Measurements from ENCODE around the gene EIF4G3. TPM values are rescaled to one million over a fixed set of nuclear protein-coding genes. Genes with fewer than 3 reads are reported as not detected.
"Not testable (repeated sequence)": the region's sequence is repeated elsewhere in the genome, so short reads cannot be mapped to it uniquely, and the experiment has no call there.

The EIF4G3 gene
- total RNA-seq (2014; rRNA removed; shearing (Covaris generic); ENCODE audit: low replicate concordance): 7.2 and 7.6 TPM in 2 replicates

GRCh38 chr1:21176586-21177555 lies at the start of gene EIF4G3:
Gene EIF4G3 (minus strand): TSS chr1:21176897. CDS start chr1:21002742, 174,155 bp downstream.
- in situ Hi-C loops (cut with HindIII; ENCODE audit: low pct_unique_long_range_greater_than_20kb, low sequenced_read_pairs): no loop called here
- peak; percentile 97 for DNase-seq (ENCODE audit: low read depth)

GRCh38 chr1:21225065-21225464 lies 48.4 kb upstream of the EIF4G3 start:
- no peak for DNase-seq (ENCODE audit: low read depth)
- in situ Hi-C loops (cut with HindIII; ENCODE audit: low pct_unique_long_range_greater_than_20kb, low sequenced_read_pairs): no loop called here

- DNase-seq (ENCODE audit: low read depth): no peak
- in situ Hi-C loops (cut with HindIII; ENCODE audit: low pct_unique_long_range_greater_than_20kb, low sequenced_read_pairs): no loop called here
Measured at GRCh38 chr1:21220815-21221214, 44.1 kb upstream of the EIF4G3 start.

GRCh38 chr1:21219674-21220073 lies 43.0 kb upstream of the EIF4G3 start:
- in situ Hi-C loops (cut with HindIII; ENCODE audit: low pct_unique_long_range_greater_than_20kb, low sequenced_read_pairs): no loop called here
- DNase-seq (ENCODE audit: low read depth): no peak

GRCh38 chr1:21217812-21218596 lies 41.3 kb upstream of the EIF4G3 start:
- in situ Hi-C loops (cut with HindIII; ENCODE audit: low pct_unique_long_range_greater_than_20kb, low sequenced_read_pairs): no loop called here
- peak; percentile 25 for DNase-seq (ENCODE audit: low read depth)

- in situ Hi-C loops (cut with HindIII; ENCODE audit: low pct_unique_long_range_greater_than_20kb, low sequenced_read_pairs): no loop called here
- DNase-seq (ENCODE audit: low read depth): peak; percentile 47
Measured at GRCh38 chr1:21216835-21217811, 40.4 kb upstream of the EIF4G3 start.

GRCh38 chr1:21212126-21212525 lies 35.4 kb upstream of the EIF4G3 start:
- in situ Hi-C loops (cut with HindIII; ENCODE audit: low pct_unique_long_range_greater_than_20kb, low sequenced_read_pairs): no loop called here

GRCh38 chr1:21208137-21208700 lies 31.5 kb upstream of the EIF4G3 start:
- DNase-seq (ENCODE audit: low read depth); in situ Hi-C loops (cut with HindIII; ENCODE audit: low pct_unique_long_range_greater_than_20kb, low sequenced_read_pairs): not testable (repeated sequence)

More at GRCh38 chr1:21212126-21212525, 35.4 kb upstream of the EIF4G3 start:
- DNase-seq (ENCODE audit: low read depth): no peak

- in situ Hi-C loops (cut with HindIII; ENCODE audit: low pct_unique_long_range_greater_than_20kb, low sequenced_read_pairs): no loop called here
- DNase-seq (ENCODE audit: low read depth): peak; percentile 67
Measured at GRCh38 chr1:21206117-21206516, 29.4 kb upstream of the EIF4G3 start.

- DNase-seq (ENCODE audit: low read depth): no peak
- in situ Hi-C loops (cut with HindIII; ENCODE audit: low pct_unique_long_range_greater_than_20kb, low sequenced_read_pairs): no loop called here
Measured at GRCh38 chr1:21205416-21205815, 28.7 kb upstream of the EIF4G3 start.

GRCh38 chr1:21201650-21202049 lies 25.0 kb upstream of the EIF4G3 start:
- DNase-seq (ENCODE audit: low read depth): no peak
- in situ Hi-C loops (cut with HindIII; ENCODE audit: low pct_unique_long_range_greater_than_20kb, low sequenced_read_pairs): no loop called here

GRCh38 chr1:21201238-21201637 lies 24.5 kb upstream of the EIF4G3 start:
- DNase-seq (ENCODE audit: low read depth); in situ Hi-C loops (cut with HindIII; ENCODE audit: low pct_unique_long_range_greater_than_20kb, low sequenced_read_pairs): not testable (repeated sequence)

GRCh38 chr1:21200767-21201166 lies 24.1 kb upstream of the EIF4G3 start:
- in situ Hi-C loops (cut with HindIII; ENCODE audit: low pct_unique_long_range_greater_than_20kb, low sequenced_read_pairs): no loop called here
- no peak for DNase-seq (ENCODE audit: low read depth)

GRCh38 chr1:21198929-21199328 lies 22.2 kb upstream of the EIF4G3 start:
- in situ Hi-C loops (cut with HindIII; ENCODE audit: low pct_unique_long_range_greater_than_20kb, low sequenced_read_pairs): no loop called here
- DNase-seq (ENCODE audit: low read depth): no peak

- no peak for DNase-seq (ENCODE audit: low read depth)
- in situ Hi-C loops (cut with HindIII; ENCODE audit: low pct_unique_long_range_greater_than_20kb, low sequenced_read_pairs): no loop called here
Measured at GRCh38 chr1:21192871-21193270, 16.2 kb upstream of the EIF4G3 start.

- in situ Hi-C loops (cut with HindIII; ENCODE audit: low pct_unique_long_range_greater_than_20kb, low sequenced_read_pairs): no loop called here
- no peak for DNase-seq (ENCODE audit: low read depth)
Measured at GRCh38 chr1:21192284-21192683, 15.6 kb upstream of the EIF4G3 start.

GRCh38 chr1:21190771-21191170 lies 14.1 kb upstream of the EIF4G3 start:
- DNase-seq (ENCODE audit: low read depth); in situ Hi-C loops (cut with HindIII; ENCODE audit: low pct_unique_long_range_greater_than_20kb, low sequenced_read_pairs): not testable (repeated sequence)
